Measurements from ENCODE around the gene LBP. TPM values are rescaled to one million over a fixed set of nuclear protein-coding genes. Genes with fewer than 3 reads are reported as not detected.

The LBP gene
- total and polyA plus RNA-seq, 2 donors (not counting 1 experiment from before 2014, with no cell fraction given), result 0.08 to 0.17 TPM

DNA sequence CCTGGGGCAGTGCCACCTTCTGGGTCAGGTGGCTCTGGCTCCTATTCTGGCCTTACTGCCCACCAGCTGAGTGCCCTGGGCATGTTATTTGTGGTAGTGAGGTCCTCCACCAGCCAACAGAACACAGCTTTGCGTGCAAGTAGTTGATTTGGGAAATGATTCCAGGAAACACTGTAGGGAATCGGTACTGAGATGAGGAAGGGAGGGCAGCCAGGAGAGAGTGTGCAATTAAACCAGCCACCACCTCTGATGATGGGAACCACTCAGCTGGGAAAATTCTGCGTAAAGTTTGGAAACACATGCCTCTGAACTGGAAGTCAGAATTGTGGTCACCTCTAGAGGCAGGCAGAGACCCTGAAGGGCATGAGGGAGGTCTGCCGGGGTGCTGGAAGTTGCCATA lies 459 bp downstream of the LBP start:
- no peaks in the 10 kb centered on the region for H3K9me3 ChIP-seq (ENCODE audit: control insufficient read depth, insufficient read depth, low read depth, low read length)
- H3K9ac ChIP-seq (ENCODE audit: insufficient read depth, low read length), result no peak overlapping the region
- no peak for DNase-seq (ENCODE audit: low read depth in 2 of 2)
- H3K27me3 ChIP-seq (ENCODE audit: control insufficient read depth, insufficient read depth, low read length), result peaks cover 1% of the 10 kb centered on the region
- TF ChIP-seq, protein P1, sequence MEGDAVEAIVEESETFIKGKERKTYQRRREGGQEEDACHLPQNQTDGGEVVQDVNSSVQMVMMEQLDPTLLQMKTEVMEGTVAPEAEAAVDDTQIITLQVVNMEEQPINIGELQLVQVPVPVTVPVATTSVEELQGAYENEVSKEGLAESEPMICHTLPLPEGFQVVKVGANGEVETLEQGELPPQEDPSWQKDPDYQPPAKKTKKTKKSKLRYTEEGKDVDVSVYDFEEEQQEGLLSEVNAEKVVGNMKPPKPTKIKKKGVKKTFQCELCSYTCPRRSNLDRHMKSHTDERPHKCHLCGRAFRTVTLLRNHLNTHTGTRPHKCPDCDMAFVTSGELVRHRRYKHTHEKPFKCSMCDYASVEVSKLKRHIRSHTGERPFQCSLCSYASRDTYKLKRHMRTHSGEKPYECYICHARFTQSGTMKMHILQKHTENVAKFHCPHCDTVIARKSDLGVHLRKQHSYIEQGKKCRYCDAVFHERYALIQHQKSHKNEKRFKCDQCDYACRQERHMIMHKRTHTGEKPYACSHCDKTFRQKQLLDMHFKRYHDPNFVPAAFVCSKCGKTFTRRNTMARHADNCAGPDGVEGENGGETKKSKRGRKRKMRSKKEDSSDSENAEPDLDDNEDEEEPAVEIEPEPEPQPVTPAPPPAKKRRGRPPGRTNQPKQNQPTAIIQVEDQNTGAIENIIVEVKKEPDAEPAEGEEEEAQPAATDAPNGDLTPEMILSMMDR (conservative IDR thresholded peaks at IDR 0.05 in 1 of 2, IDR thresholded peaks at IDR 0.05 in 1 of 2; ENCODE audit: low read depth in 1 of 2, low read length in 2 of 2), result no peak
- TF ChIP-seq EZH2 (IDR thresholded peaks at IDR 0.05; ENCODE audit: low read length, missing control alignments), result no peak
- H2AFZ ChIP-seq (ENCODE audit: low read length), result no peak overlapping the region
- no peak overlapping the region for H3K4me3 ChIP-seq (replicated peaks in 1 of 4; ENCODE audit: control extremely low read depth in 1 of 4, insufficient read depth in 1 of 4, low read depth in 3 of 4, low read length in 4 of 4)
- H3K79me2 ChIP-seq (ENCODE audit: control insufficient read depth, insufficient read depth, low read length), result no peaks in the 10 kb centered on the region
- no peaks in the 10 kb centered on the region for H4K20me1 ChIP-seq (ENCODE audit: control insufficient read depth, extremely low read depth, insufficient read depth, low read length)
- no peaks in the 10 kb centered on the region for H3K4me1 ChIP-seq (ENCODE audit: control insufficient read depth, extremely low read depth, insufficient read depth, low read length)
- H3K36me3 ChIP-seq (ENCODE audit: control insufficient read depth, insufficient read depth, low read length), result no peaks in the 10 kb centered on the region
- H3K27ac ChIP-seq (ENCODE audit: insufficient read depth, low read length), result no peak overlapping the region
- no peak overlapping the region for H3K4me2 ChIP-seq (ENCODE audit: extremely low read depth, insufficient read depth, low read length)

DNA sequence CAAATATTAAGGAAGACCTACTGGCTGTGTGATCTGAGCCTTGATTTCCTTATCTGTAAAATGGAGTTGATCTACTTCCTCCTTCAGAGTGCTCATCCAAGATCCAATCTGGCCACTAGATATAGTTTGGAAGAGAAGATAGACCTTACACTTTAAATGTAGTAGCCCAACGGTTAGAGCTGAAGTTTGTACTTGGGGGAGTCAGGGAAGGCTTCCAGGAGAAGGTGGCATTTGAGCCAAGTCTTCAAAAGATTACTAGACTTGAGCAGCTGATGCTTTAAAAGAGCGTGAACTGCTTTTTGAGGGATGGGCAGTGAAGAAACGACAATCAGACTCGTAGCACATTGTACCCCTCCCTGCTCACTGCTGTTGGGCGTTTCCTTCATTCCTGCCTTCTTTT lies 3.6 kb downstream of the LBP start:
- no peaks in the 10 kb centered on the region for H3K36me3 ChIP-seq (ENCODE audit: control insufficient read depth, insufficient read depth, low read length)
- no peak overlapping the region for H3K4me2 ChIP-seq (ENCODE audit: extremely low read depth, insufficient read depth, low read length)
- DNase-seq (ENCODE audit: low read depth in 2 of 2), result no peak
- no peaks in the 10 kb centered on the region for H4K20me1 ChIP-seq (ENCODE audit: control insufficient read depth, extremely low read depth, insufficient read depth, low read length)
- TF ChIP-seq, protein P1 (conservative IDR thresholded peaks at IDR 0.05 in 1 of 2, IDR thresholded peaks at IDR 0.05 in 1 of 2; ENCODE audit: low read depth in 1 of 2, low read length in 2 of 2), result no peak
- no peak for TF ChIP-seq EZH2 (IDR thresholded peaks at IDR 0.05; ENCODE audit: low read length, missing control alignments)
- H3K27me3 ChIP-seq (ENCODE audit: control insufficient read depth, insufficient read depth, low read length), result no peaks in the 10 kb centered on the region
- no peak overlapping the region for H3K27ac ChIP-seq (ENCODE audit: insufficient read depth, low read length)
- H3K4me3 ChIP-seq (replicated peaks in 1 of 4; ENCODE audit: control extremely low read depth in 1 of 4, insufficient read depth in 1 of 4, low read depth in 3 of 4, low read length in 4 of 4), result no peak overlapping the region
- H3K4me1 ChIP-seq (ENCODE audit: control insufficient read depth, extremely low read depth, insufficient read depth, low read length), result no peaks in the 10 kb centered on the region
- no peaks in the 10 kb centered on the region for H3K9me3 ChIP-seq (ENCODE audit: control insufficient read depth, insufficient read depth, low read depth, low read length)
- no peaks in the 10 kb centered on the region for H3K79me2 ChIP-seq (ENCODE audit: control insufficient read depth, insufficient read depth, low read length)
- H3K9ac ChIP-seq (ENCODE audit: insufficient read depth, low read length), result no peak overlapping the region
- no peak overlapping the region for H2AFZ ChIP-seq (ENCODE audit: low read length)

DNA sequence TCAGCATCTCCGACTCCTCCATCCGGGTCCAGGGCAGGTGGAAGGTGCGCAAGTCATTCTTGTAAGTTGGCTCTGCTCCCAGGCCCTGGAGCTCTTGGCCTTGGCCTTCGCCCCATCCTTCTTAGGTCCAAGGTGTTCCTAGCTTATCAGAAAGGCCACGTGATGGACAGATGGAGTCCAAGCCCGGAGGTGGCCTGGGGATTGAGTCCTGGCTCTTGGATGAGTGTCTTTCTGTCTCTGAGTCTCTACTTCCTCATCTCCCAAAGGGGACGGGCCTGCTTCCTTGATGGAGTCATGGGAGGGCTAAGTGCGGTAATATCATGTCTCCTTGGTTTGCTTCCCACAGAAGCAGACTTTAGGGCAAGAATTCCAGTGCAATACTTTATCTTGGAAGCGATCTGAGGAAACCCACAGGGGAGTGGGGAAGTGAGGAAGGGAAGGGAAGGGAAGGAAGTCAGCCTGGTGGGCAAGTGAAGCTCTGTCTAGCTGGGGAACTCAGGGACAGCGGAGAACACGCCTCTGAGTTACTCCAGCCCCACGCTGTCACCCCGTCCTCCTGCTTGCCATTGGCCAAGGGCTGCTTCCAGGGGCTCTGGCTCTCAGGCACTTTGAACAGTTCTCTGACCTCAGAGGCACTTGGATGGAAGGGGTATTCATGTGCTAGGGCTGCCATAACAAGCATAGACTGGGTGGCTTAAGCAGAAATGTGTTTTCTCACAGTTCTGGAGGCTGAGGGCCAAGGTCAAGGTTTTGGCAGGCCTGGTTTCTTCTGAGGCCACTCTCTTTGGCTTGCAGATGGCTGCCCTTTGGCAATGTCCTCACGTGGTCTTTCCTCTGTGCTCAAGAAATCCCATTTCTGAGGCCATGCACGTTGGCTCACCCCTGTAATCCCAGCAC lies 4.8 kb downstream of the LBP start:
- no peak overlapping the region for H3K27ac ChIP-seq (ENCODE audit: insufficient read depth, low read length)
- H3K9ac ChIP-seq (ENCODE audit: insufficient read depth, low read length), result no peak overlapping the region
- no peak overlapping the region for H2AFZ ChIP-seq (ENCODE audit: low read length)
- no peaks in the 10 kb centered on the region for H3K27me3 ChIP-seq (ENCODE audit: control insufficient read depth, insufficient read depth, low read length)
- H3K36me3 ChIP-seq (ENCODE audit: control insufficient read depth, insufficient read depth, low read length), result no peaks in the 10 kb centered on the region
- H3K4me1 ChIP-seq (ENCODE audit: control insufficient read depth, extremely low read depth, insufficient read depth, low read length), result no peaks in the 10 kb centered on the region
- no peaks in the 10 kb centered on the region for H3K79me2 ChIP-seq (ENCODE audit: control insufficient read depth, insufficient read depth, low read length)
- no peak overlapping the region for H3K4me3 ChIP-seq (replicated peaks in 1 of 4; ENCODE audit: control extremely low read depth in 1 of 4, insufficient read depth in 1 of 4, low read depth in 3 of 4, low read length in 4 of 4)
- no peak overlapping the region for H3K4me2 ChIP-seq (ENCODE audit: extremely low read depth, insufficient read depth, low read length)
- DNase-seq (ENCODE audit: low read depth in 2 of 2), result no peak
- no peaks in the 10 kb centered on the region for H3K9me3 ChIP-seq (ENCODE audit: control insufficient read depth, insufficient read depth, low read depth, low read length)
- TF ChIP-seq EZH2 (IDR thresholded peaks at IDR 0.05; ENCODE audit: low read length, missing control alignments), result no peak
- TF ChIP-seq, protein P1 (conservative IDR thresholded peaks at IDR 0.05 in 1 of 2, IDR thresholded peaks at IDR 0.05 in 1 of 2; ENCODE audit: low read depth in 1 of 2, low read length in 2 of 2), result no peak
- H4K20me1 ChIP-seq (ENCODE audit: control insufficient read depth, extremely low read depth, insufficient read depth, low read length), result no peaks in the 10 kb centered on the region

All from fibroblast of lung (primary cell).